OCI-LY7 (cell line): ENCODE measurements around the gene KDM4E.
"Not testable (repeated sequence)": the region's sequence is repeated elsewhere in the genome, so short reads cannot be mapped to it uniquely, and the experiment has no call there.

Experiments
- CTCF ChIP-seq: fragments of 200-600 bp; sonication (generic); conservative IDR thresholded peaks from 2 replicates; pipeline ENCODE4 v1.5.1; 2014; ENCODE audit warnings: mild to moderate bottlenecking, antibody characterized with exemption, low read length, moderate library complexity, mixed read lengths
- EZH2phosphoT487 ChIP-seq: fragments of 200-600 bp; sonication (generic); IDR thresholded peaks from 2 replicates; pipeline ENCODE4 v1.6.1; 2018; ENCODE audit warnings: low read depth, borderline replicate concordance, mild to moderate bottlenecking, mixed run types, antibody characterized with exemption, low read length, moderate library complexity, mixed read lengths

GRCh38 chr11:95021468-95021867, 3.6 kb upstream of the KDM4E start:
- not testable (repeated sequence) for TF ChIP-seq CTCF, EZH2phosphoT487
